Lower leg skin (tissue), 3 donors: Measurements from ENCODE around the gene COX7B2.

Experiments used
- POLR2A ChIP-seq, 2 donors: fragments of 450-650 bp; IDR thresholded peaks; one replicate each; pipeline ENCODE4 v1.6.1; 2016 to 2017; ENCODE audit warnings: antibody characterized with exemption in 2 of 2, mild to moderate bottlenecking in 1 of 2, moderate library complexity in 1 of 2
- TF ChIP-seq, protein P1 (sequence below), 3 donors: fragments of 450-650 bp; IDR thresholded peaks; one replicate each; pipeline ENCODE4 v1.5.1; 2016; ENCODE audit warnings: antibody characterized with exemption in 3 of 3, mild to moderate bottlenecking in 3 of 3, moderate library complexity in 2 of 3

DNA sequence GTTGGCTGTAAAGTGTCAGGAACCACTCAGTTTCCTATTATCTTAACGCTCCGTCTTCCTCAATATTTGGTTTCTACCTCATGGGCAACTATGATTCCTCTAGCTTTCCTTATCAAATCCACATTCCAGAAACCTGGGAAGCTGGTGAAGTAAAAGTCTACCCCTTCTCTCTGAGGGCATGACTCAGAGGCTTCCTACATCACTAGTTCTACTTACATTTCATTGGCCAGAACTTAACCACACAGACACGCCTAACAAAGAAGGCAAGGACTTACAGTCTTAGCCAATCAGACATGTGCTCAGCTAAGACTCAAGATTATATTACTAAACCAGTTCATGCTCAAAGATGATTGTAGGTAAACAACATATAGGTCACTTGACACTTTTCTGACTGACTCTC lies 30.4 kb downstream of the COX7B2 start:
- TF ChIP-seq, protein P1, sequence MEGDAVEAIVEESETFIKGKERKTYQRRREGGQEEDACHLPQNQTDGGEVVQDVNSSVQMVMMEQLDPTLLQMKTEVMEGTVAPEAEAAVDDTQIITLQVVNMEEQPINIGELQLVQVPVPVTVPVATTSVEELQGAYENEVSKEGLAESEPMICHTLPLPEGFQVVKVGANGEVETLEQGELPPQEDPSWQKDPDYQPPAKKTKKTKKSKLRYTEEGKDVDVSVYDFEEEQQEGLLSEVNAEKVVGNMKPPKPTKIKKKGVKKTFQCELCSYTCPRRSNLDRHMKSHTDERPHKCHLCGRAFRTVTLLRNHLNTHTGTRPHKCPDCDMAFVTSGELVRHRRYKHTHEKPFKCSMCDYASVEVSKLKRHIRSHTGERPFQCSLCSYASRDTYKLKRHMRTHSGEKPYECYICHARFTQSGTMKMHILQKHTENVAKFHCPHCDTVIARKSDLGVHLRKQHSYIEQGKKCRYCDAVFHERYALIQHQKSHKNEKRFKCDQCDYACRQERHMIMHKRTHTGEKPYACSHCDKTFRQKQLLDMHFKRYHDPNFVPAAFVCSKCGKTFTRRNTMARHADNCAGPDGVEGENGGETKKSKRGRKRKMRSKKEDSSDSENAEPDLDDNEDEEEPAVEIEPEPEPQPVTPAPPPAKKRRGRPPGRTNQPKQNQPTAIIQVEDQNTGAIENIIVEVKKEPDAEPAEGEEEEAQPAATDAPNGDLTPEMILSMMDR (IDR thresholded peaks at IDR 0.05), result no peak
- TF ChIP-seq POLR2A (IDR thresholded peaks at IDR 0.05), result no peak
